H9 (cell line): ENCODE data around the gene RPP25. TPM values are rescaled to one million over a fixed set of nuclear protein-coding genes. Genes with fewer than 3 reads are reported as not detected.

Experiments used
- DNase-seq: peaks from one replicate; pipeline ENCODE4 v3.0.0-alpha.2; 2017
- H2AFZ ChIP-seq: one replicate; pipeline ENCODE4 v1.6.1; 2013; ENCODE audit warnings: mild to moderate bottlenecking, low read length, control low read depth, moderate library complexity
- H2AK5ac ChIP-seq: 2 replicates; pipeline ENCODE4 v1.6.1; 2013; ENCODE audit warnings: low read length, control low read depth, mixed read lengths; ENCODE audit not compliant: insufficient read length
- H2BK120ac ChIP-seq: one replicate; pipeline ENCODE4 v1.6.1; 2013; ENCODE audit warnings: low read depth, mild to moderate bottlenecking, low read length, control low read depth, inconsistent platforms; ENCODE audit not compliant: poor library complexity, severe bottlenecking
- H2BK12ac ChIP-seq: 2 replicates; pipeline ENCODE4 v1.6.1; 2013; ENCODE audit warnings: low read length, control low read depth, mixed read lengths, low read depth; ENCODE audit not compliant: insufficient read length
- H2BK15ac ChIP-seq: 2 replicates; pipeline ENCODE4 v1.6.1; 2013; ENCODE audit warnings: low read depth, low read length, control low read depth
- H2BK20ac ChIP-seq: one replicate; pipeline ENCODE4 v1.6.1; 2013; ENCODE audit warnings: low read depth, mild to moderate bottlenecking, low read length, control low read depth, inconsistent platforms; ENCODE audit not compliant: poor library complexity, severe bottlenecking
- H2BK5ac ChIP-seq: 2 replicates; pipeline ENCODE4 v1.6.1; 2013; ENCODE audit warnings: low read length, control low read depth, mixed read lengths; ENCODE audit not compliant: insufficient read length
- H3K14ac ChIP-seq: 2 replicates; pipeline ENCODE4 v1.6.1; 2013; ENCODE audit warnings: low read length, control low read depth; ENCODE audit not compliant: insufficient read depth
- H3K18ac ChIP-seq: 2 replicates; pipeline ENCODE4 v1.6.1; 2013; ENCODE audit warnings: low read depth, mild to moderate bottlenecking, mixed read lengths, low read length, control low read depth; ENCODE audit not compliant: insufficient read length
- H3K23ac ChIP-seq: 2 replicates; pipeline ENCODE4 v1.6.1; 2013; ENCODE audit warnings: low read length, control low read depth, mixed read lengths, low read depth; ENCODE audit not compliant: insufficient read length
- H3K23me2 ChIP-seq: 2 replicates; pipeline ENCODE4 v1.6.1; 2013; ENCODE audit warnings: low read depth, mild to moderate bottlenecking, mixed read lengths, low read length, control low read depth; ENCODE audit not compliant: insufficient read length, poor library complexity, severe bottlenecking
- H3K27ac ChIP-seq: 2 replicates; pipeline ENCODE4 v1.5.1; 2013; ENCODE audit warnings: low read length, control low read depth, mixed read lengths, low read depth; ENCODE audit not compliant: insufficient read length
- H3K27me3 ChIP-seq: 2 replicates; pipeline ENCODE4 v1.6.1; 2013; ENCODE audit warnings: low read length, control low read depth, inconsistent platforms; ENCODE audit not compliant: insufficient read depth
- H3K4ac ChIP-seq: 2 replicates; pipeline ENCODE4 v1.6.1; 2013; ENCODE audit warnings: low read depth, mild to moderate bottlenecking, control low read depth, inconsistent platforms, low read length, moderate library complexity
- H3K4me1 ChIP-seq: 2 replicates; pipeline ENCODE4 v1.6.1; 2013; ENCODE audit warnings: low read length, control low read depth, inconsistent platforms; ENCODE audit not compliant: insufficient read depth
- H3K4me2 ChIP-seq: 2 replicates; pipeline ENCODE4 v1.6.1; 2013; ENCODE audit warnings: low read length, control low read depth, mixed read lengths; ENCODE audit not compliant: insufficient read length, insufficient read depth
- H3K56ac ChIP-seq: 2 replicates; pipeline ENCODE4 v1.6.1; 2013; ENCODE audit warnings: low read depth, mild to moderate bottlenecking, mixed read lengths, low read length, control low read depth; ENCODE audit not compliant: insufficient read length
- H3K79me1 ChIP-seq: 2 replicates; pipeline ENCODE4 v1.6.1; 2013; ENCODE audit warnings: low read depth, mild to moderate bottlenecking, moderate library complexity, low read length, control low read depth, inconsistent platforms; ENCODE audit not compliant: insufficient read depth, poor library complexity, severe bottlenecking
- H3K79me2 ChIP-seq: 2 replicates; pipeline ENCODE4 v1.6.1; 2013; ENCODE audit warnings: low read length, control low read depth, inconsistent platforms; ENCODE audit not compliant: insufficient read depth
- H3K9ac ChIP-seq: 2 replicates; pipeline ENCODE4 v1.6.1; 2013; ENCODE audit warnings: low read length, control low read depth, mixed read lengths; ENCODE audit not compliant: insufficient read length; ENCODE audit errors: extremely low read depth
- H3K9me3 ChIP-seq: one replicate; pipeline ENCODE4 v1.6.1; 2013; ENCODE audit warnings: low read depth, low read length, inconsistent platforms; ENCODE audit not compliant: control insufficient read depth
- H3T11ph ChIP-seq: one replicate; pipeline ENCODE4 v1.6.1; 2013; ENCODE audit warnings: mild to moderate bottlenecking, low read length, control low read depth, inconsistent platforms
- H4K20me1 ChIP-seq: one replicate; pipeline ENCODE4 v1.6.1; 2013; ENCODE audit not compliant: control insufficient read depth, insufficient read length, insufficient read depth
- H4K5ac ChIP-seq: 2 replicates; pipeline ENCODE4 v1.6.1; 2013; ENCODE audit warnings: low read depth, mild to moderate bottlenecking, mixed read lengths, low read length, control low read depth; ENCODE audit not compliant: insufficient read length
- H4K8ac ChIP-seq: replicated peaks from 2 replicates; pipeline ENCODE4 v1.6.1; 2013; ENCODE audit warnings: low read length, control low read depth, mixed read lengths, low read depth; ENCODE audit not compliant: insufficient read length
- H4K91ac ChIP-seq: 2 replicates; pipeline ENCODE4 v1.6.1; 2013; ENCODE audit warnings: low read depth, mild to moderate bottlenecking, moderate library complexity, mixed read lengths, low read length, control low read depth; ENCODE audit not compliant: insufficient read length
- H3K27ac Mint-ChIP-seq, 3 experiments: 2 replicates in 2 of 3; 3 replicates in 1 of 3; pipeline ENCODE4 v1.8.0; 2020 to 2021; ENCODE audit warnings: mixed read lengths in 3 of 3, mild to moderate bottlenecking in 1 of 3, moderate library complexity in 1 of 3
- H3K27me3 Mint-ChIP-seq: 2 replicates; pipeline ENCODE4 v1.8.0; 2021; ENCODE audit warnings: low read depth, mild to moderate bottlenecking, moderate library complexity, mixed read lengths
- H3K36me3 Mint-ChIP-seq, 3 experiments: 2 replicates in 2 of 3; 3 replicates in 1 of 3; pipeline ENCODE4 v1.8.0; 2020 to 2021; ENCODE audit warnings: low read depth in 3 of 3, mixed read lengths in 3 of 3; ENCODE audit not compliant: insufficient read depth in 1 of 3
- H3K4me1 Mint-ChIP-seq, 2 experiments: 2 replicates each; pipeline ENCODE4 v1.8.0; 2020; ENCODE audit warnings: mixed read lengths in 2 of 2
- H3K4me3 Mint-ChIP-seq, 2 experiments: 2 replicates in 1 of 2; 3 replicates in 1 of 2; pipeline ENCODE4 v1.8.0; 2020 to 2021; ENCODE audit warnings: mild to moderate bottlenecking in 2 of 2, mixed read lengths in 2 of 2, moderate library complexity in 1 of 2
- H3K9me3 Mint-ChIP-seq, 2 experiments: 2 replicates in 1 of 2; 3 replicates in 1 of 2; pipeline ENCODE4 v1.8.0; 2020; ENCODE audit warnings: mild to moderate bottlenecking in 2 of 2, mixed read lengths in 2 of 2, moderate library complexity in 1 of 2
- CTCF ChIP-seq: fragments of 200-600 bp; sonication (generic); conservative IDR thresholded peaks from 3 replicates; pipeline ENCODE4 v1.8.0; 2021; ENCODE audit warnings: antibody characterized with exemption, mild to moderate bottlenecking
- WGBS: extraction: QIAGEN DNeasy Blood & Tissue Kit; methylation state at CpG from one replicate; pipeline ENCODE4 v1.1.7; 2013; ENCODE audit warnings: missing lambda C conversion rate, low lambda C conversion rate, mixed read lengths; ENCODE audit not compliant: insufficient read length; ENCODE audit errors: extremely low coverage; 5-methylcytosine and 5-hydroxymethylcytosine counted together
- total RNA-seq: library from RNA; stranded (reverse); gene quantifications from 2 replicates; pipeline ENCODE4 v1.2.1, GENCODE V29; 2021

The RPP25 gene
- total RNA-seq, 1 experiment from 2014 or later = 12.6 TPM

- no peak for DNase-seq
- Histone ChIP-seq H2BK20ac (no peak overlapping the region), H3K9me3 (no peaks in the 10 kb centered on the region), H3K27me3 (no peaks in the 10 kb centered on the region), H4K91ac (no peak overlapping the region), H2BK12ac (no peak overlapping the region), H3K23me2 (no peaks in the 10 kb centered on the region), H2AK5ac (no peak overlapping the region), H2BK5ac (no peak overlapping the region), H3K9ac (no peak overlapping the region), H3K27ac (no peak overlapping the region), H3K14ac (no peak overlapping the region), H4K5ac (no peak overlapping the region), H3K56ac (no peak overlapping the region), H3T11ph (no peak overlapping the region), H3K23ac (no peak overlapping the region), H3K79me1 (no peaks in the 10 kb centered on the region), H2BK120ac (no peak overlapping the region), H4K8ac (no peak overlapping the region), H4K20me1 (no peaks in the 10 kb centered on the region), H3K79me2 (no peaks in the 10 kb centered on the region), H3K4me2 (no peak overlapping the region), H2BK15ac (no peak overlapping the region), H2AFZ (no peak overlapping the region), H3K18ac (no peak overlapping the region), H3K4ac (no peak overlapping the region), H3K4me1 (no peaks in the 10 kb centered on the region)
- Mint-ChIP-seq H3K36me3 (no peaks in the 10 kb centered on the region), H3K4me1 (peaks cover 6 to 18% of the 10 kb centered on the region in 2 experiments), H3K9me3 (peaks cover 0 to 3% of the 10 kb centered on the region in 2 experiments; a peak in 1 of 5 replicates), H3K27ac (no peak overlapping the region), H3K27me3 (peaks cover 19% of the 10 kb centered on the region), H3K4me3 (no peak overlapping the region)
- no peak for TF ChIP-seq CTCF
- no CpG with 5 or more reads among the region's 4 CpGs for WGBS
Observed at GRCh38 chr15:74983725-74984231, 27.2 kb upstream of the RPP25 start.
